IMR-90 (cell line): ENCODE measurements around the gene SLC66A2. TPM values are rescaled to one million over a fixed set of nuclear protein-coding genes. Genes with fewer than 3 reads are reported as not detected.

ENCODE experiments used
- ATAC-seq: fragments of 200-7000 bp; cut with Tn5 transposase; 2 replicates; pipeline ENCODE4 v1.9.1; 2020; ENCODE audit warnings: low read depth, mild to moderate bottlenecking, moderate library complexity
- BruUV-seq: library from RNA; stranded (reverse); fragments of 400-500 nt; replicated peaks from 2 replicates; lab custom pipeline; 2021; lab: Mats Ljungman, UMichigan
- CTCF ChIA-PET: fragments of 300-600 bp; formaldehyde crosslinking; extraction: SDS; loops from one replicate; lab custom pipeline; 2021; ENCODE audit warnings: antibody characterized with exemption; lab: Yijun Ruan, JAX
- POLR2A ChIA-PET: fragments of 300-600 bp; sonication (Branson Sonifier 250); formaldehyde crosslinking; loops from one replicate; lab custom pipeline; 2022; ENCODE audit warnings: antibody characterized with exemption; ENCODE audit not compliant: unreplicated experiment; lab: Charles Lee
- DNase-seq: peaks from one replicate; pipeline ENCODE4 v3.0.0; 2013
- H2AFZ ChIP-seq: replicated peaks from 2 replicates; pipeline ENCODE3; 2013; ENCODE audit warnings: low read length, mild to moderate bottlenecking; ENCODE audit not compliant: poor library complexity
- H2AK5ac ChIP-seq: 2 replicates; pipeline ENCODE4 v1.6.1; 2013; ENCODE audit warnings: low read depth, low read length, inconsistent platforms
- H2AK9ac ChIP-seq: replicated peaks from 2 replicates; pipeline ENCODE3; 2013; ENCODE audit warnings: mild to moderate bottlenecking, low read depth, low read length, moderate library complexity; ENCODE audit not compliant: poor library complexity
- H2BK120ac ChIP-seq: 2 replicates; pipeline ENCODE4 v1.6.1; 2013; ENCODE audit warnings: low read depth, low read length, inconsistent platforms
- H2BK15ac ChIP-seq: 3 replicates; pipeline ENCODE4 v1.6.1; 2013; ENCODE audit warnings: low read depth, low read length, inconsistent platforms
- H2BK20ac ChIP-seq: 2 replicates; pipeline ENCODE4 v1.6.1; 2013; ENCODE audit warnings: low read depth, mild to moderate bottlenecking, inconsistent platforms, low read length, moderate library complexity
- H2BK5ac ChIP-seq: 2 replicates; pipeline ENCODE4 v1.6.1; 2013; ENCODE audit warnings: mild to moderate bottlenecking, low read depth, low read length, inconsistent platforms; ENCODE audit not compliant: poor library complexity, severe bottlenecking
- H3K14ac ChIP-seq: replicated peaks from 2 replicates; pipeline ENCODE4 v1.6.1; 2013; ENCODE audit warnings: low read depth, low read length, inconsistent platforms
- H3K18ac ChIP-seq: 2 replicates; pipeline ENCODE4 v1.6.1; 2013; ENCODE audit warnings: low read depth, low read length, control low read depth
- H3K23ac ChIP-seq: 2 replicates; pipeline ENCODE4 v1.6.1; 2013; ENCODE audit warnings: low read depth, low read length, inconsistent platforms
- H3K27ac ChIP-seq: 2 replicates; pipeline ENCODE4 v1.5.1; 2013; ENCODE audit warnings: mild to moderate bottlenecking, control low read depth, low read length; ENCODE audit not compliant: insufficient read depth
- H3K27me3 ChIP-seq: 2 replicates; pipeline ENCODE4 v1.6.1; 2013; ENCODE audit warnings: low read length; ENCODE audit not compliant: control insufficient read depth, insufficient read depth
- H3K36me3 ChIP-seq: 2 replicates; pipeline ENCODE4 v1.6.1; 2013; ENCODE audit warnings: low read length, mixed read lengths; ENCODE audit not compliant: control insufficient read depth, insufficient read depth
- H3K4ac ChIP-seq: 2 replicates; pipeline ENCODE4 v1.6.1; 2013; ENCODE audit warnings: low read depth, low read length, inconsistent platforms
- H3K4me1 ChIP-seq: 2 replicates; pipeline ENCODE4 v1.6.1; 2013; ENCODE audit warnings: low read length, mixed read lengths; ENCODE audit not compliant: control insufficient read depth, insufficient read depth
- H3K4me2 ChIP-seq: 2 replicates; pipeline ENCODE4 v1.6.1; 2013; ENCODE audit warnings: low read depth, mild to moderate bottlenecking, control low read depth, low read length, moderate library complexity
- H3K4me3 ChIP-seq: 2 replicates; pipeline ENCODE4 v1.5.1; 2013; ENCODE audit warnings: low read depth, mild to moderate bottlenecking, control low read depth, low read length, moderate library complexity; ENCODE audit not compliant: insufficient read depth
- H3K56ac ChIP-seq: 2 replicates; pipeline ENCODE4 v1.6.1; 2013; ENCODE audit warnings: low read length, inconsistent platforms; ENCODE audit not compliant: insufficient read depth; ENCODE audit errors: extremely low read depth
- H3K79me1 ChIP-seq, 2 experiments: 2 replicates each; pipeline ENCODE4 v1.6.1; 2013; ENCODE audit warnings: low read length in 2 of 2, inconsistent platforms in 1 of 2, low read depth in 1 of 2
- H3K9ac ChIP-seq: 2 replicates; pipeline ENCODE4 v1.6.1; 2013; ENCODE audit warnings: low read depth, low read length, control low read depth
- H3K9me1 ChIP-seq: 2 replicates; pipeline ENCODE4 v1.6.1; 2013; ENCODE audit warnings: low read length, inconsistent platforms; ENCODE audit not compliant: insufficient read depth
- H3K9me3 ChIP-seq: 2 replicates; pipeline ENCODE4 v1.6.1; 2013; ENCODE audit warnings: low read length; ENCODE audit not compliant: control insufficient read depth, insufficient read depth
- H4K20me1 ChIP-seq: 2 replicates; pipeline ENCODE4 v1.6.1; 2013; ENCODE audit warnings: low read length, inconsistent platforms; ENCODE audit not compliant: insufficient read depth
- H4K5ac ChIP-seq: 2 replicates; pipeline ENCODE4 v1.6.1; 2013; ENCODE audit warnings: mild to moderate bottlenecking, low read depth, low read length, control low read depth
- H4K8ac ChIP-seq, 2 experiments: 2 replicates each; pipeline ENCODE4 v1.6.1; 2013; ENCODE audit warnings: low read depth in 2 of 2, low read length in 2 of 2, control low read depth in 1 of 2, inconsistent platforms in 1 of 2
- H4K91ac ChIP-seq: 2 replicates; pipeline ENCODE4 v1.6.1; 2013; ENCODE audit warnings: low read depth, low read length, inconsistent platforms; ENCODE audit not compliant: insufficient read depth
- BHLHE40 ChIP-seq: fragments of 150-350 bp; IDR thresholded peaks from 2 replicates; pipeline ENCODE4 v1.6.1; 2016; ENCODE audit warnings: mild to moderate bottlenecking, low read depth, low read length
- CEBPB ChIP-seq: IDR thresholded peaks from 2 replicates; pipeline ENCODE4 v1.6.1; 2012; ENCODE audit warnings: low read depth, low read length, improper control_type of control experiment
- CHD1 ChIP-seq: IDR thresholded peaks from 2 replicates; pipeline ENCODE4 v1.6.1; 2012; ENCODE audit warnings: low read depth, low read length, improper control_type of control experiment
- CTCF ChIP-seq: conservative IDR thresholded peaks from 2 replicates; pipeline ENCODE4 v1.5.1; 2012; ENCODE audit warnings: mild to moderate bottlenecking, low read depth, low read length, improper control_type of control experiment
- FOS ChIP-seq: fragments of 150-350 bp; IDR thresholded peaks from 2 replicates; pipeline ENCODE4 v1.6.1; 2016; ENCODE audit warnings: low read depth, low read length
- MAFK ChIP-seq: IDR thresholded peaks from 2 replicates; pipeline ENCODE4 v1.6.1; 2012; ENCODE audit warnings: low read depth, low read length, improper control_type of control experiment
- MAZ ChIP-seq: IDR thresholded peaks from 2 replicates; pipeline ENCODE4 v1.6.1; 2012; ENCODE audit warnings: low read depth, mild to moderate bottlenecking, low read length, improper control_type of control experiment, moderate library complexity, borderline replicate concordance
- MXI1 ChIP-seq: IDR thresholded peaks from 2 replicates; pipeline ENCODE4 v1.6.1; 2012; ENCODE audit warnings: low read depth, mild to moderate bottlenecking, low read length, moderate library complexity, borderline replicate concordance
- NFE2L2 ChIP-seq: fragments of 150-350 bp; IDR thresholded peaks from 2 replicates; pipeline ENCODE4 v1.6.1; 2016; ENCODE audit warnings: low read depth, mild to moderate bottlenecking, low read length
- POLR2A ChIP-seq: IDR thresholded peaks from 2 replicates; pipeline ENCODE4 v1.6.1; 2012; ENCODE audit warnings: mild to moderate bottlenecking, low read depth, low read length
- RCOR1 ChIP-seq: IDR thresholded peaks from 2 replicates; pipeline ENCODE4 v1.6.1; 2012; ENCODE audit warnings: mild to moderate bottlenecking, low read length, improper control_type of control experiment; ENCODE audit not compliant: insufficient replicate concordance
- RFX5 ChIP-seq: IDR thresholded peaks from 2 replicates; pipeline ENCODE4 v1.8.0; 2012; ENCODE audit warnings: low read depth, mild to moderate bottlenecking, low read length, moderate library complexity
- whole genome bisulfite sequencing, 2 experiments: methylation state at CpG; one replicate each; pipeline versions ENCODE4 v1.1.5 to v1.1.7; 2013; ENCODE audit warnings: missing lambda C conversion rate in 2 of 2; ENCODE audit not compliant: insufficient read length in 1 of 2; ENCODE audit errors: extremely low coverage in 2 of 2; 5-methylcytosine and 5-hydroxymethylcytosine counted together
- dilution Hi-C: fragments of 300-500 bp; cut with HindIII; formaldehyde crosslinking; loops from one replicate; pipeline ENCODE4 v1.14.3; 2018; ENCODE audit warnings: low sequenced_read_pairs; ENCODE audit not compliant: unreplicated experiment
- in situ Hi-C: fragments of 300-500 bp; cut with MboI; formaldehyde crosslinking; loops from 3 replicates; pipeline ENCODE4 v1.14.3; 2019; ENCODE audit warnings: low sequenced_read_pairs, inconsistent platforms, mixed read lengths
- intact Hi-C: fragments of 100-400 bp; cut with micrococcal nuclease; formaldehyde crosslinking; loops from 2 replicates; pipeline ENCODE4 v1.10.0; 2022
- polyA plus RNA-seq, 3 experiments: library from polyadenylated mRNA; depleted of rRNA; stranded (reverse); fragments of >200 nt; gene quantifications; 2 replicates each; pipeline ENCODE4 v1.2.3, GENCODE V29; 2012; ENCODE audit warnings: low replicate concordance in 1 of 3
- total RNA-seq: library from RNA; depleted of rRNA; stranded (reverse); fragments of >200 nt; gene quantifications from 2 replicates; pipeline ENCODE4 v1.2.3, GENCODE V29; 2012
- TF ChIP-seq, protein P1 (sequence below): fragments of 150-350 bp; IDR thresholded peaks from 2 replicates; pipeline ENCODE4 v1.6.1; 2017; ENCODE audit warnings: mild to moderate bottlenecking, antibody characterized with exemption, low read length, low read depth

SLC66A2 gene
- total and polyA plus RNA-seq, 2 of the 4 experiments (the other 2 are of a cell fraction) = 17.6 to 23.5 TPM

DNA sequence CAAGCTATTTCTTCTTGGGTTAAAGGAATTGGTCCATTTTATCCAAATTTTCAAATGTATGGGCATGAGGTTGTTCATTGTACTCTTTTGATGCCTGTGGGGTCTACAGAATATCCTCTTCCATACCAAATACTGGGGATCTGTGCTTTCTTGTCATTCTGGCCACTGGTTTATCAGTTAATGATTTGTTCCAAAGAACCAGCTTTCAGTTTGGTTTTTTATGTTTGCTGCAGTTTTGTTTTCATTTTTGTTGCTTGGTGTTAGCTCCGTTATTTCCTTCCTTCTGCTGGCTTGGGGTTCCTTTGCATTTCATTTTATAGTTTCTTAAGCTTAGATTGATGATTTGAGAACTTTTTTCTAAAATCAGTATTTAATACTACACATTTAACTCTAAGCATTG lies 45.5 kb downstream of the SLC66A2 start:
- no peak overlapping the region for H3K23ac ChIP-seq
- H2AK9ac ChIP-seq = no peak overlapping the region
- H2AK5ac ChIP-seq = no peak overlapping the region
- no peak overlapping the region for H3K27ac ChIP-seq
- peaks cover 3% of the 10 kb centered on the region for H4K20me1 ChIP-seq
- peaks cover 1% of the 10 kb centered on the region; the same call in 1 of the 2 replicates for H3K9me3 ChIP-seq
- no peak overlapping the region for H2BK5ac ChIP-seq
- TF ChIP-seq RFX5 (no peak), MAFK (no peak), CEBPB (no peak), FOS (no peak), RCOR1 (no peak), NFE2L2 (no peak), POLR2A (no peak), BHLHE40 (no peak), CTCF (no peak), MAZ (no peak), MXI1 (no peak), CHD1 (no peak)
- TF ChIP-seq, protein P1, sequence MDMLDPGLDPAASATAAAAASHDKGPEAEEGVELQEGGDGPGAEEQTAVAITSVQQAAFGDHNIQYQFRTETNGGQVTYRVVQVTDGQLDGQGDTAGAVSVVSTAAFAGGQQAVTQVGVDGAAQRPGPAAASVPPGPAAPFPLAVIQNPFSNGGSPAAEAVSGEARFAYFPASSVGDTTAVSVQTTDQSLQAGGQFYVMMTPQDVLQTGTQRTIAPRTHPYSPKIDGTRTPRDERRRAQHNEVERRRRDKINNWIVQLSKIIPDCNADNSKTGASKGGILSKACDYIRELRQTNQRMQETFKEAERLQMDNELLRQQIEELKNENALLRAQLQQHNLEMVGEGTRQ = no peak
- no CpG with 5 or more reads among the region's 1 CpG for WGBS, 2 experiments
- intact Hi-C loops (no loop called here), in situ Hi-C loops (no loop called here), dilution Hi-C loops (no loop called here)
- H3K56ac ChIP-seq = no peak overlapping the region
- H3K18ac ChIP-seq = no peak overlapping the region
- ATAC-seq = no peak
- H3K36me3 ChIP-seq = peaks cover 33% of the 10 kb centered on the region
- no peaks in the 10 kb centered on the region for H3K9me1 ChIP-seq
- H3K4me3 ChIP-seq = no peak overlapping the region
- no peak overlapping the region for H2BK20ac ChIP-seq
- H2BK15ac ChIP-seq = no peak overlapping the region
- H3K27me3 ChIP-seq = no peaks in the 10 kb centered on the region
- H4K91ac ChIP-seq = no peak overlapping the region
- no peak overlapping the region for H2BK120ac ChIP-seq
- no peak for DNase-seq
- ChIA-PET CTCF (no interaction called here), POLR2A (no interaction called here)
- H4K8ac ChIP-seq = no peak overlapping the region
- H3K79me1 ChIP-seq = peaks cover 5 to 12% of the 10 kb centered on the region in 2 experiments
- no peak overlapping the region for H4K5ac ChIP-seq
- H3K9ac ChIP-seq = no peak overlapping the region
- H2AFZ ChIP-seq = no peak overlapping the region
- no peak overlapping the region for H3K4me2 ChIP-seq
- H3K4ac ChIP-seq = no peak overlapping the region
- no TSS peak for BruUV-seq
- H3K14ac ChIP-seq = no peak overlapping the region
- peaks cover 4% of the 10 kb centered on the region for H3K4me1 ChIP-seq
